GM10266 (cell line): ENCODE results near the gene WDR64.

Experiments
- DNase-seq: peaks from one replicate; pipeline ENCODE4 v3.0.0; 2012; ENCODE audit errors: extremely low spot score
- CTCF ChIP-seq: IDR thresholded peaks from 2 replicates; pipeline ENCODE4 v1.5.1; 2012; ENCODE audit warnings: mild to moderate bottlenecking, low read depth; ENCODE audit not compliant: control insufficient read depth, insufficient read depth; ENCODE audit errors: missing control alignments

The WDR64 gene

GRCh38 chr1:241652012-241652411 lies at the start of gene WDR64:
TSS of gene WDR64 (plus strand) at chr1:241652281. CDS start at chr1:241652485, 204 bp downstream.
- no peak for TF ChIP-seq CTCF
- no peak for DNase-seq

DNA sequence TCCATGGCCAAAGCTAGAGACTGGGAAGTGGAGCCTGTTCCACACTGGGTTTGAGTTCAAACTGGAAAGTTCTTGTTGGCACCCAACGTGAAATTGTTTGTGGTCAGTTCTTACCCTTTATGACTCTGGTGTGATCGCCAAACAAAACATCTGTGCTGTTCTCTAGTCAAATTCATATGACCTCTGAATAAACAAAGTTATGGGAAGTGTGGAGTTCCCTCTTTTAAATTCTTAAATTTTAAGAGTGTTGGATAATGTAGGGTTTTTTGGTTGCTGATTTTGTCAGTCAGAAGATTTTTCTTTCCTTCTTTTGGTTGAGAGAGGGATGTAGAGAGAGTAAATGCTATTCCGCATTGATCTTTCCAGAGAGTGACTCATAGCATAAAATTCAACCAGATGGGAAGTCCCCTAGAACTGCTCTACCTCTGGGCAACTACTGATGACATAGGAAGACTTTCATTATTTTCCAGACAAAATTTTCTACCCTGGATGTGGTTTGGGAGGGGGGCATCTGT lies 48.3 kb upstream of the WDR64 start:
- no peak for DNase-seq
- no peak for TF ChIP-seq CTCF

- no peak for DNase-seq
- TF ChIP-seq CTCF, result no peak
These were observed 46.8 kb upstream of the WDR64 start for GRCh38 chr1:241605146-241605805.

DNA sequence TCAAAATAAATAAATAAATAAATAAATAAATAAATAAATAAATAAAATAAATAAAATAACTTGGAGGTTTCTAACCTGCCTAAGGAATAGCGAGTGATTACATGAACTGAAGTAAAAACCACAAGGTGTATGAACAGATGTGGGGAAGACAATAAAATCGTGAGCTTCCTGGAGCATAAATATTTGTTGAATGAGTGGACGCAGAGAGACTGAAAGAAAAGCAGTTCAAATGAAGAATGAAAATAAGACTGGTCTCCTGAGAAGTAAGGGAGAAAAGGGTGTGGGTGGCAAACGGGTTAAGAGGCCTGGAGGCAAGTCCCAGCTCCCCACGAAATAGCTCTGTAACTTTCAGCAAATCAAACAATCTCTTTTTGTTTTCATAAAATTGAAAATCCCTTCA lies 45.5 kb upstream of the WDR64 start:
- DNase-seq, result no peak
- no peak for TF ChIP-seq CTCF

DNA sequence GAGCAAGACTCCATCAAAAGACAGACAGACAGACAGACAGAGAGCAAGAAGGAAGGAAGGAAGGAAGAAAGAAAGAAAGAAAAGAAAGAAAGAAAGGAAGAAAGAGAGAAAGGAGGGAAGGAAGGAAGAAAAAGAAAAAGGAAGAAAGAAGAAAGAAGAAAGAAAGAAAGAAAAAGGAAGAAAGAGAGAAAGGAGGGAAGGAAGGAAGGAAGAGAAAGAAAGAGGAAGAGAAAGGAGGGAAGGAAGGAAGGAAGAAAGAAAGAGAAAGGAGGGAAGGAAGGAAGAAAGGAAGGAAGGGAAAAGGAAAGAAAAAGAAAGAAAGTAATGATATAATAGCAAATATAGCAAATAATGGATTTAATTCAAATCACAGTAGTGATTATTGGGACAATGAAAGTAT lies 44.6 kb upstream of the WDR64 start:
- no peak for TF ChIP-seq CTCF
- DNase-seq, result no peak

GRCh38 chr1:241608379-241609033 lies 43.6 kb upstream of the WDR64 start:
- DNase-seq, result no peak
- no peak for TF ChIP-seq CTCF
